Measurements from ENCODE around the gene CDH4.

The CDH4 gene

GRCh38 chr20:61704661-61705060 lies 452.6 kb downstream of the CDH4 start:
- Histone ChIP-seq H3K27me3 (ENCODE audit: control insufficient read depth in 3 of 3, insufficient read depth in 3 of 3, low read depth in 1 of 3, low read length in 3 of 3) (no peaks in the 10 kb centered on the region), H4K8ac (ENCODE audit: low read depth, low read length) (no peak overlapping the region), H2AFZ (ENCODE audit: low read length) (no peak overlapping the region), H3K4me3 (ENCODE audit: low read length in 2 of 2) (no peak overlapping the region), H3K4ac (ENCODE audit: low read length) (no peak overlapping the region), H2BK5ac (ENCODE audit: low read length) (no peak overlapping the region), H3K27ac (replicated peaks; ENCODE audit: low read length) (no peak overlapping the region), H2BK120ac (ENCODE audit: low read depth, low read length) (no peak overlapping the region), H3K4me2 (ENCODE audit: insufficient read depth, low read length, poor library complexity, severe bottlenecking) (no peak overlapping the region), H3K23ac (ENCODE audit: low read depth, low read length, poor library complexity) (no peak overlapping the region), H3K36me3 (replicated peaks in 1 of 2; ENCODE audit: control insufficient read depth in 2 of 2, insufficient read depth in 2 of 2, low read length in 2 of 2) (no peaks in the 10 kb centered on the region), H3K9me3 (replicated peaks in 1 of 2; ENCODE audit: control insufficient read depth in 2 of 2, insufficient read depth in 1 of 2, low read depth in 1 of 2, low read length in 2 of 2) (no peaks in the 10 kb centered on the region), H3K14ac (ENCODE audit: low read length) (no peak overlapping the region), H2BK15ac (ENCODE audit: low read length) (no peak overlapping the region), H3K4me1 (ENCODE audit: control insufficient read depth in 2 of 2, insufficient read depth in 1 of 2, low read depth in 1 of 2, low read length in 2 of 2) (peaks cover 3% of the 10 kb centered on the region in 2 donors), H3K18ac (ENCODE audit: low read length) (peak overlapping the region; percentile 35), H3K79me1 (ENCODE audit: low read depth, low read length) (no peaks in the 10 kb centered on the region), H2BK12ac (ENCODE audit: low read length) (no peak overlapping the region), H2AK5ac (ENCODE audit: low read depth, low read length) (no peak overlapping the region), H4K91ac (ENCODE audit: low read depth, low read length, poor library complexity) (no peak overlapping the region), H3K9ac (ENCODE audit: low read depth, low read length, poor library complexity) (no peak overlapping the region)
- no peak for DNase-seq (ENCODE audit: low spot score)
- WGBS, 2 donors (ENCODE audit: extremely low coverage in 2 of 2, insufficient read length in 2 of 2, insufficient replicate concordance in 1 of 2), result no CpG with 5 or more reads among the region's 7 CpGs

DNA sequence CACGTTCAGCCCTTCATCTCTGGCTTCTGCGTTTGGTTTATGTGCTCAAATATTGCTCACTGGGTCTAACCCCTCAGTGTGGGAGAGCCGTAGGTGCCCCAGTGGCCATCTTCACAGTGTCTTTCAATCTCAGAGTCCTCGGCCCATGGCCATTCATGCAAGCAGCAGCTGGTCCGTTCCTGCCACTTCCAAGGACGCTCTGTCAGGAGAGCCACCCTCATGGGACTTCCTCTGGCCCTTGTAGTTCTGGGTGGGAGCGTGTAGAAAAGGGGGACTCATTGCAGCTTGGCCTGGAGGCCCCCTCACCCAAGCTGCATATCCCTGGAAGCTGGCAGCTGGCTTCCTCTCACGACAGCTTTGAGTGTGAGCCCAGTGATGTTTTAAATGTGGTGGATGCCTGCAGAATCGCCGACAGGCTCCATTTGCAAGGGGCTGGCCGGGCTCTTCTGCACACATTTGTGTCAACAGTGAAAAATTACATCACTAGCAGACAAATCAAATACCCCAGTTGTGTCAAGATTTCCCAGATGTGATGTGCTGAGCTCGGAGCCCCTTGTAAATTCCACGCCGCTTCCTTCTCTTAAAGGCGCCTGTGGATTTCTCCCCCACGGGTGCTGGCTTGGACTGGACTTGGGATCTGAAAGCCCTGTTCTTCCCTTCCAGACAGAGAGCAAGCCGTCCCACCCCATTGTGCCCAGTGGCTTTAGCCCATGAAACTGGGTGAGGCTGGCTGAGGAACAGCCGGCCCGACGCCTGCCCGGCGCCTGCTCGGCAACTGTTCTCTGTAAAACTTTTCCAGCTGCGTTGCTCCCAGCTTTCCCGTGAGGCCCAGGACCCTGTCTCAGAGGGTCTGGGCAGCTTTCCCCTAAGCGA lies 453.6 kb downstream of the CDH4 start:
- Histone ChIP-seq H3K79me1 (ENCODE audit: low read depth, low read length) (no peaks in the 10 kb centered on the region), H2BK5ac (ENCODE audit: low read length) (peak overlapping the region; percentile 41), H2AK5ac (ENCODE audit: low read depth, low read length) (peak overlapping the region; percentile 71), H3K4ac (ENCODE audit: low read length) (no peak overlapping the region), H2AFZ (ENCODE audit: low read length) (no peak overlapping the region), H4K91ac (ENCODE audit: low read depth, low read length, poor library complexity) (no peak overlapping the region), H3K4me2 (ENCODE audit: insufficient read depth, low read length, poor library complexity, severe bottlenecking) (no peak overlapping the region), H3K9me3 (replicated peaks in 1 of 2; ENCODE audit: control insufficient read depth in 2 of 2, insufficient read depth in 1 of 2, low read depth in 1 of 2, low read length in 2 of 2) (no peaks in the 10 kb centered on the region), H3K9ac (ENCODE audit: low read depth, low read length, poor library complexity) (no peak overlapping the region), H3K27me3 (ENCODE audit: control insufficient read depth in 3 of 3, insufficient read depth in 3 of 3, low read depth in 1 of 3, low read length in 3 of 3) (no peaks in the 10 kb centered on the region), H3K23ac (ENCODE audit: low read depth, low read length, poor library complexity) (peak overlapping the region; percentile 31), H3K36me3 (replicated peaks in 1 of 2; ENCODE audit: control insufficient read depth in 2 of 2, insufficient read depth in 2 of 2, low read length in 2 of 2) (no peaks in the 10 kb centered on the region), H2BK15ac (ENCODE audit: low read length) (no peak overlapping the region), H2BK120ac (ENCODE audit: low read depth, low read length) (peak overlapping the region; percentile 22), H3K4me3 (ENCODE audit: low read length in 2 of 2) (no peak overlapping the region), H3K4me1 (ENCODE audit: control insufficient read depth in 2 of 2, insufficient read depth in 1 of 2, low read depth in 1 of 2, low read length in 2 of 2) (no peaks in the 10 kb centered on the region), H2BK12ac (ENCODE audit: low read length) (no peak overlapping the region), H3K14ac (ENCODE audit: low read length) (no peak overlapping the region), H3K18ac (ENCODE audit: low read length) (peak overlapping the region; percentile 59), H4K8ac (ENCODE audit: low read depth, low read length) (no peak overlapping the region), H3K27ac (replicated peaks; ENCODE audit: low read length) (no peak overlapping the region)
- DNase-seq (ENCODE audit: low spot score), result no peak
- no CpG with 5 or more reads among the region's 26 CpGs for WGBS, 2 donors (ENCODE audit: extremely low coverage in 2 of 2, insufficient read length in 2 of 2, insufficient replicate concordance in 1 of 2)

DNA sequence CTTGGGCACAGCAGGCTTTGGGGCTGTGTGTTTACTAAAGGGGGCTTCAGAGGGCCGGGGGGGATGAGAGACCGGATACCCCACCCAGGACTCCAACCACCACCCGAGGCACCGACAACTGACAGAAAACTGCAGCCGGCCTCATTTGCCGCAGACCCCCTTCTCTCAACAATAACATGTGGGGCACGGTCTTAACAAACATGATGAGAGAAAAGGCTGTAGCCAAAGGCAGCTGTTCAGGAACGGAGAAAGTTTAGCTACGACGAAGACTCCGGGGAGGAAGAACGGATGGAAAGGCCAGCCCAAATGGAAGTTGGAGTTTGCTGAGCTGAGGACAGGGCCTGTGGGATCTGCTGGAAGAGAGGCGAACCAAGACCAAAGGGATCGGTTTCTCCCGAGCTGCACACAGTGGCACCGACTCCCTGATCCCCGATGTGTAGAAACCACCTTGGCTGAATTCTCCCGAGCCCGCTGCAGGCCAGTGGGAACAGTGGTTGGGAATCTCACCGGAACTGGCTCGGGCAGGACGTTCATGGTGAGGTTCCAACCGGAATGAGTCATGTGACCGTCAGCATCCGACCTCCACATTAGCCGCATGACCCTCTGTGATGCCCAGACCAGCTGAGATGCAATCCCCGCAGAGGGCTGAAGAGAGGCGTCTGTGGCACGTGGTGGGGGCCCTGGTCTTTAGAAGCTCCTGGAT lies 454.3 kb downstream of the CDH4 start:
- H2BK120ac ChIP-seq (ENCODE audit: low read depth, low read length), result no peak overlapping the region
- no peak overlapping the region for H3K4me3 ChIP-seq (ENCODE audit: low read length in 2 of 2)
- H3K4ac ChIP-seq (ENCODE audit: low read length), result no peak overlapping the region
- no peak overlapping the region for H4K91ac ChIP-seq (ENCODE audit: low read depth, low read length, poor library complexity)
- H2AFZ ChIP-seq (ENCODE audit: low read length), result no peak overlapping the region
- no peaks in the 10 kb centered on the region for H3K36me3 ChIP-seq (replicated peaks in 1 of 2; ENCODE audit: control insufficient read depth in 2 of 2, insufficient read depth in 2 of 2, low read length in 2 of 2)
- DNase-seq (ENCODE audit: low spot score), result no peak
- H3K4me2 ChIP-seq (ENCODE audit: insufficient read depth, low read length, poor library complexity, severe bottlenecking), result no peak overlapping the region
- no peak overlapping the region for H2BK15ac ChIP-seq (ENCODE audit: low read length)
- H2AK5ac ChIP-seq (ENCODE audit: low read depth, low read length), result no peak overlapping the region
- H3K14ac ChIP-seq (ENCODE audit: low read length), result no peak overlapping the region
- H3K9ac ChIP-seq (ENCODE audit: low read depth, low read length, poor library complexity), result no peak overlapping the region
- H4K8ac ChIP-seq (ENCODE audit: low read depth, low read length), result no peak overlapping the region
- no peak overlapping the region for H3K23ac ChIP-seq (ENCODE audit: low read depth, low read length, poor library complexity)
- H3K4me1 ChIP-seq (ENCODE audit: control insufficient read depth in 2 of 2, insufficient read depth in 1 of 2, low read depth in 1 of 2, low read length in 2 of 2), result no peaks in the 10 kb centered on the region
- no peak overlapping the region for H2BK5ac ChIP-seq (ENCODE audit: low read length)
- H3K27me3 ChIP-seq (ENCODE audit: control insufficient read depth in 3 of 3, insufficient read depth in 3 of 3, low read depth in 1 of 3, low read length in 3 of 3), result no peaks in the 10 kb centered on the region
- no CpG with 5 or more reads among the region's 29 CpGs for WGBS, 2 donors (ENCODE audit: extremely low coverage in 2 of 2, insufficient read length in 2 of 2, insufficient replicate concordance in 1 of 2)
- no peak overlapping the region for H3K18ac ChIP-seq (ENCODE audit: low read length)
- H3K79me1 ChIP-seq (ENCODE audit: low read depth, low read length), result no peaks in the 10 kb centered on the region
- H3K9me3 ChIP-seq (replicated peaks in 1 of 2; ENCODE audit: control insufficient read depth in 2 of 2, insufficient read depth in 1 of 2, low read depth in 1 of 2, low read length in 2 of 2), result no peaks in the 10 kb centered on the region
- no peak overlapping the region for H3K27ac ChIP-seq (replicated peaks; ENCODE audit: low read length)
- no peak overlapping the region for H2BK12ac ChIP-seq (ENCODE audit: low read length)

DNA sequence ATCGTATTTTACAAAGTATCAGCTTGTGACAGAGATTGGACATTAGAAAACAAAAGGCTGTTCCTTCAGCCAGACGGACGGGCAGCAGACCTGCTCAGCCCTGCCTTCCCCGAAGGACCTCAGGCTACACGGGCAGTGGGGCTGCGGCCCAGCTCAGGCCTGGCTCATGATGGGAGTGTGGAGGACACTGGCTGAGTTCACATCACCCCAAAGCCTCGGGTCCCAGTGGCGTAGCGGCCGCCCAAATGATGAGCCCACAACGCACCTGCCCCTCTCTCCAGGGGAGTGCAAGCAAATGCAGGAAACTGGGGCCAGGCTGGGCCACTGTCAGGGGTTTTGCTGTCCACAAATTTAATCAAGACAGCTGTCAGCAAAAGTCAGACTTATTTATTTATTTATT lies 456.8 kb downstream of the CDH4 start:
- H2BK120ac ChIP-seq (ENCODE audit: low read depth, low read length), result no peak overlapping the region
- H3K23ac ChIP-seq (ENCODE audit: low read depth, low read length, poor library complexity), result no peak overlapping the region
- no peak overlapping the region for H3K4me3 ChIP-seq (ENCODE audit: low read length in 2 of 2)
- peak overlapping the region; percentile 73 for H4K8ac ChIP-seq (ENCODE audit: low read depth, low read length)
- no peaks in the 10 kb centered on the region for H3K79me1 ChIP-seq (ENCODE audit: low read depth, low read length)
- H3K36me3 ChIP-seq (replicated peaks in 1 of 2; ENCODE audit: control insufficient read depth in 2 of 2, insufficient read depth in 2 of 2, low read length in 2 of 2), result no peaks in the 10 kb centered on the region
- H2BK5ac ChIP-seq (ENCODE audit: low read length), result no peak overlapping the region
- H2BK15ac ChIP-seq (ENCODE audit: low read length), result no peak overlapping the region
- no peak overlapping the region for H3K14ac ChIP-seq (ENCODE audit: low read length)
- no peak overlapping the region for H3K4me2 ChIP-seq (ENCODE audit: insufficient read depth, low read length, poor library complexity, severe bottlenecking)
- no peak overlapping the region for H3K9ac ChIP-seq (ENCODE audit: low read depth, low read length, poor library complexity)
- peaks cover 0 to 2% (median 0%) of the 10 kb centered on the region in 3 experiments for H3K27me3 ChIP-seq (ENCODE audit: control insufficient read depth in 3 of 3, insufficient read depth in 3 of 3, low read depth in 1 of 3, low read length in 3 of 3)
- no peak overlapping the region for H3K27ac ChIP-seq (replicated peaks; ENCODE audit: low read length)
- no CpG with 5 or more reads among the region's 11 CpGs for WGBS, 2 donors (ENCODE audit: extremely low coverage in 2 of 2, insufficient read length in 2 of 2, insufficient replicate concordance in 1 of 2)
- peak overlapping the region; percentile 41 for H3K18ac ChIP-seq (ENCODE audit: low read length)
- H2AK5ac ChIP-seq (ENCODE audit: low read depth, low read length), result peak overlapping the region; percentile 26
- H2AFZ ChIP-seq (ENCODE audit: low read length), result no peak overlapping the region
- DNase-seq (ENCODE audit: low spot score), result no peak
- H3K9me3 ChIP-seq (replicated peaks in 1 of 2; ENCODE audit: control insufficient read depth in 2 of 2, insufficient read depth in 1 of 2, low read depth in 1 of 2, low read length in 2 of 2), result no peaks in the 10 kb centered on the region
- H3K4ac ChIP-seq (ENCODE audit: low read length), result no peak overlapping the region
- no peak overlapping the region for H4K91ac ChIP-seq (ENCODE audit: low read depth, low read length, poor library complexity)
- no peaks in the 10 kb centered on the region for H3K4me1 ChIP-seq (ENCODE audit: control insufficient read depth in 2 of 2, insufficient read depth in 1 of 2, low read depth in 1 of 2, low read length in 2 of 2)
- H2BK12ac ChIP-seq (ENCODE audit: low read length), result no peak overlapping the region
